OCI-LY3 (cell line): ENCODE data around the gene PRAMEF5.
"Not testable (repeated sequence)": the region's sequence is repeated elsewhere in the genome, so short reads cannot be mapped to it uniquely, and the experiment has no call there.

ENCODE experiments used
- EZH2phosphoT487 ChIP-seq: fragments of 200-600 bp; shearing (Covaris generic); IDR thresholded peaks from 2 replicates; pipeline ENCODE4 v1.6.1; 2018; ENCODE audit warnings: antibody characterized with exemption, mixed run types, low read depth
- TF ChIP-seq, protein P1 (sequence below): fragments of 200-600, 300-600 bp; sonication (generic); IDR thresholded peaks from 2 replicates; pipeline ENCODE4 v1.5.1; 2014; ENCODE audit warnings: antibody characterized with exemption, low read length, low read depth

DNA sequence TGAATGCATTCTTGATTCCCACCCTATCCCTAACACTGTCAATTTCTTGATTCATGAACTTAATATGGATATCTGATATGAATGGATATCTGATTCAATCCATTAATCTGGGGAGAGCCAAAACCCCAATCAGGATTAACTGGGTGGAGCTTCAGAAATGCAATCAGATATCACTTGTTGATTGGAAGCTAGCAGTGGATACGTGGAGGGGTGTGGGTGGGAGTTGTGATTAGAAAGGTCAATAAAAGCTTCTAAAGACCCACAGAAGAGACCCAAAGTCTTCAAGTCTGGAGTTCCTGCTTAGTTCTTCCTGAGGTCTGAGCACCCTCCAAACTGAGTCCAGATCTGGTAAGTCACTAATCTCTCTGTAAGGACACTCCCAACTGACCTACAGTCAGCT lies 49.2 kb downstream of the PRAMEF5 start, which contains the start of gene PRAMEF33:
- TF ChIP-seq, protein P1, sequence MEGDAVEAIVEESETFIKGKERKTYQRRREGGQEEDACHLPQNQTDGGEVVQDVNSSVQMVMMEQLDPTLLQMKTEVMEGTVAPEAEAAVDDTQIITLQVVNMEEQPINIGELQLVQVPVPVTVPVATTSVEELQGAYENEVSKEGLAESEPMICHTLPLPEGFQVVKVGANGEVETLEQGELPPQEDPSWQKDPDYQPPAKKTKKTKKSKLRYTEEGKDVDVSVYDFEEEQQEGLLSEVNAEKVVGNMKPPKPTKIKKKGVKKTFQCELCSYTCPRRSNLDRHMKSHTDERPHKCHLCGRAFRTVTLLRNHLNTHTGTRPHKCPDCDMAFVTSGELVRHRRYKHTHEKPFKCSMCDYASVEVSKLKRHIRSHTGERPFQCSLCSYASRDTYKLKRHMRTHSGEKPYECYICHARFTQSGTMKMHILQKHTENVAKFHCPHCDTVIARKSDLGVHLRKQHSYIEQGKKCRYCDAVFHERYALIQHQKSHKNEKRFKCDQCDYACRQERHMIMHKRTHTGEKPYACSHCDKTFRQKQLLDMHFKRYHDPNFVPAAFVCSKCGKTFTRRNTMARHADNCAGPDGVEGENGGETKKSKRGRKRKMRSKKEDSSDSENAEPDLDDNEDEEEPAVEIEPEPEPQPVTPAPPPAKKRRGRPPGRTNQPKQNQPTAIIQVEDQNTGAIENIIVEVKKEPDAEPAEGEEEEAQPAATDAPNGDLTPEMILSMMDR, result not testable (repeated sequence)
- TF ChIP-seq EZH2phosphoT487, result not testable (repeated sequence)
